SK-N-SH treated with all-trans-retinoic acid at 6 μM for 48 hours (cell line): ENCODE results near the gene SRPK2.
"Not testable (repeated sequence)": the region's sequence is repeated elsewhere in the genome, so short reads cannot be mapped to it uniquely, and the experiment has no call there.

Source experiments
- CSDC2 ChIP-seq: fragments of 250-450 bp; sonication (Bioruptor Pico); IDR thresholded peaks from 2 replicates; pipeline ENCODE4 v1.5.0; 2020; ENCODE audit warnings: mild to moderate bottlenecking, moderate library complexity
- PATZ1 ChIP-seq: fragments of 250-450 bp; sonication (Bioruptor Pico); IDR thresholded peaks from 2 replicates; pipeline ENCODE4 v1.8.0; 2020; ENCODE audit warnings: mild to moderate bottlenecking, moderate library complexity, borderline replicate concordance
- TCF4 ChIP-seq: fragments of 250-450 bp; sonication (Bioruptor Pico); IDR thresholded peaks from 2 replicates; pipeline ENCODE4 v1.8.0; 2021; ENCODE audit warnings: mild to moderate bottlenecking, moderate library complexity, borderline replicate concordance
- TOX ChIP-seq: fragments of 250-450 bp; sonication (Bioruptor Pico); IDR thresholded peaks from 2 replicates; pipeline ENCODE4 v1.8.0; 2021; ENCODE audit warnings: mild to moderate bottlenecking, moderate library complexity, borderline replicate concordance
- ZNF565 ChIP-seq: fragments of 450-650 bp; formaldehyde crosslinking; conservative IDR thresholded peaks from 2 replicates; pipeline ENCODE4 v1.5.0; 2020; ENCODE audit warnings: low read depth, mild to moderate bottlenecking, moderate library complexity

- TF ChIP-seq TOX (CRISPR knock-in tag); CSDC2; ZNF565 (CRISPR knock-in tag); PATZ1 (CRISPR knock-in tag); TCF4: not testable (repeated sequence)
Measured at GRCh38 chr7:105409775-105410174, 21.1 kb upstream of the SRPK2 start.
